ENCODE measurements around the gene EHMT1.

- no peak for TF ChIP-seq CTCF (conservative IDR thresholded peaks at IDR 0.05; ENCODE audit: low read length)
- no peak for TF ChIP-seq EZH2phosphoT487 (IDR thresholded peaks at IDR 0.05; ENCODE audit: borderline replicate concordance)
Measured at GRCh38 chr9:137825324-137825989, 206.7 kb downstream of the EHMT1 start.

Data from Loucy (cell line).